CD8-positive, alpha-beta memory T cell (primary cell): Measurements from ENCODE around the gene RGS7. TPM values are rescaled to one million over a fixed set of nuclear protein-coding genes. Genes with fewer than 3 reads are reported as not detected.

Source experiments
- CTCF ChIA-PET: fragments of 350-600 bp; sonication (Branson Sonifier 250); formaldehyde crosslinking; loops from one replicate; lab custom pipeline; 2021; ENCODE audit warnings: antibody characterized with exemption; lab: Charles Lee
- POLR2A ChIA-PET: fragments of 350-600 bp; sonication (Branson Sonifier 250); formaldehyde crosslinking; loops from one replicate; lab custom pipeline; 2021; ENCODE audit warnings: antibody characterized with exemption; lab: Charles Lee
- DNase-seq, 5 donors: peaks; one replicate each; pipeline versions ENCODE4 v3.0.0 to v3.0.0-alpha.2; 2020 to 2022; ENCODE audit warnings: mixed read lengths in 1 of 5
- H3K27ac ChIP-seq: one replicate; pipeline ENCODE4 v1.7.0; 2013; ENCODE audit warnings: low read depth, mild to moderate bottlenecking, low read length, moderate library complexity
- H3K27me3 ChIP-seq: 2 replicates; pipeline ENCODE4 v1.7.0; 2013; ENCODE audit warnings: low read length, mild to moderate bottlenecking; ENCODE audit not compliant: insufficient read depth, poor library complexity, severe bottlenecking
- H3K36me3 ChIP-seq: 2 replicates; pipeline ENCODE4 v1.7.0; 2013; ENCODE audit warnings: mild to moderate bottlenecking, low read length, moderate library complexity; ENCODE audit not compliant: insufficient read depth
- H3K4me1 ChIP-seq: 2 replicates; pipeline ENCODE4 v1.7.0; 2013; ENCODE audit warnings: mild to moderate bottlenecking, low read length, moderate library complexity; ENCODE audit not compliant: insufficient read depth
- H3K4me3 ChIP-seq: 2 replicates; pipeline ENCODE4 v1.7.0; 2013; ENCODE audit warnings: mild to moderate bottlenecking, low read length
- H3K9me3 ChIP-seq: 2 replicates; pipeline ENCODE4 v1.7.0; 2013; ENCODE audit warnings: mild to moderate bottlenecking, low read length
- H3K27ac Mint-ChIP-seq, 8 donors: one replicate each; pipeline ENCODE4 v1.8.0; 2020 to 2021; ENCODE audit warnings: mixed read lengths in 8 of 8, mild to moderate bottlenecking in 6 of 8, inconsistent platforms in 3 of 8, moderate library complexity in 3 of 8
- H3K27me3 Mint-ChIP-seq, 2 donors: one replicate each; pipeline ENCODE4 v1.8.0; 2020 to 2021; ENCODE audit warnings: mixed read lengths in 2 of 2, mild to moderate bottlenecking in 1 of 2, moderate library complexity in 1 of 2
- H3K36me3 Mint-ChIP-seq, 3 donors: one replicate each; pipeline ENCODE4 v1.8.0; 2020 to 2021; ENCODE audit warnings: mixed read lengths in 3 of 3, inconsistent platforms in 1 of 3, mild to moderate bottlenecking in 1 of 3
- H3K4me1 Mint-ChIP-seq, 3 donors: one replicate each; pipeline ENCODE4 v1.8.0; 2020 to 2021; ENCODE audit warnings: mixed read lengths in 3 of 3, inconsistent platforms in 1 of 3, mild to moderate bottlenecking in 1 of 3
- H3K4me3 Mint-ChIP-seq, 7 donors: one replicate each; pipeline ENCODE4 v1.8.0; 2020 to 2021; ENCODE audit warnings: mixed read lengths in 7 of 7, mild to moderate bottlenecking in 6 of 7, moderate library complexity in 4 of 7, inconsistent platforms in 2 of 7
- H3K9me3 Mint-ChIP-seq, 5 donors: one replicate each; pipeline ENCODE4 v1.8.0; 2020 to 2022; ENCODE audit warnings: mixed read lengths in 5 of 5, mild to moderate bottlenecking in 3 of 5, moderate library complexity in 2 of 5, inconsistent platforms in 1 of 5
- polyA plus RNA-seq: library from polyadenylated mRNA; unstranded; fragments of 300-500 nt; fragmentation: Illumina TruSeq; gene quantifications from one replicate; pipeline ENCODE4 v1.2.3, GENCODE V29; 2021
- total RNA-seq, 2 experiments: library from RNA; stranded (reverse); gene quantifications; one replicate each; pipeline ENCODE4 v1.2.3, GENCODE V29; 2021

Gene RGS7
- total and polyA plus RNA-seq, 3 experiments from 2014 or later, result not detected

GRCh38 chr1:240998441-240999015, 358.5 kb downstream of the RGS7 start:
- CTCF ChIA-PET, result no interaction called here
- no peaks in the 10 kb centered on the region for H3K4me1 ChIP-seq

DNA sequence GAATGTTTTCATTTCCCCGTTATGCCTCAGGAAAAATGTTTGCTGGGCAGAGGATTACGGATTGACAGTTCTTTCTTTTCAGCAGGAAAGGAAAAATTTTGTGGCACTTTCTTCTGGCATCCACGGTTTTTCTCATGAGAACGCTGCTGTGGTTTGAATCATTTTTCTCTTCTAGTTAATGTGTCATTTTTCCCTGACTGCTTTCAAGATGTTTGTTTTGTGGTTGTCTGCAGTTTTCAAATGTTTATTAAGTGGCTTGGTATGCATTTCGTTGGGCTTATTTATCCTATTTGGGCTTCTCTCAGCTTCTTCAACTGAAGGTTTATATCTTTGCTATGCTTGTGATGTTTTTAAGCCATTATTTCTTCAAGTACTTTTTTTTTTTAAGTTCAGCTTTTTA, 359.0 kb downstream of the RGS7 start:
- no peaks in the 10 kb centered on the region for H3K9me3 ChIP-seq
- Mint-ChIP-seq H3K4me1 (no peaks in the 10 kb centered on the region), H3K4me3 (no peak overlapping the region), H3K27ac (no peak overlapping the region), H3K36me3 (no peaks in the 10 kb centered on the region), H3K9me3 (peaks cover 0 to 5% (median 2%) of the 10 kb centered on the region in 5 donors), H3K27me3 (no peaks in the 10 kb centered on the region)
- no peak for DNase-seq
- POLR2A ChIA-PET, result no interaction called here
- H3K27me3 ChIP-seq, result no peaks in the 10 kb centered on the region
- no peaks in the 10 kb centered on the region for H3K36me3 ChIP-seq
- no peaks in the 10 kb centered on the region for H3K4me1 ChIP-seq
- CTCF ChIA-PET, result no interaction called here
- H3K27ac ChIP-seq, result no peak overlapping the region
- H3K4me3 ChIP-seq, result no peak overlapping the region

More at GRCh38 chr1:240998441-240999015, 358.5 kb downstream of the RGS7 start:
- no peaks in the 10 kb centered on the region for H3K27me3 ChIP-seq
- no peak overlapping the region for H3K27ac Mint-ChIP-seq
- no peak overlapping the region for H3K4me3 ChIP-seq
- no peak overlapping the region for H3K4me3 Mint-ChIP-seq
- DNase-seq, result no peak
- no peak overlapping the region for H3K27ac ChIP-seq
- POLR2A ChIA-PET, result no interaction called here
- no peaks in the 10 kb centered on the region for H3K27me3 Mint-ChIP-seq
- H3K9me3 ChIP-seq, result no peaks in the 10 kb centered on the region
- H3K36me3 Mint-ChIP-seq, result no peaks in the 10 kb centered on the region
- H3K36me3 ChIP-seq, result no peaks in the 10 kb centered on the region
- peaks cover 0 to 5% (median 2%) of the 10 kb centered on the region in 5 donors for H3K9me3 Mint-ChIP-seq
- no peaks in the 10 kb centered on the region for H3K4me1 Mint-ChIP-seq

GRCh38 chr1:240993004-240993403, 364.0 kb downstream of the RGS7 start:
- no peaks in the 10 kb centered on the region for H3K4me1 Mint-ChIP-seq
- H3K27ac Mint-ChIP-seq, result no peak overlapping the region
- peaks cover 0 to 28% (median 3%) of the 10 kb centered on the region in 5 donors for H3K9me3 Mint-ChIP-seq
- H3K9me3 ChIP-seq, result no peaks in the 10 kb centered on the region
- H3K4me1 ChIP-seq, result no peaks in the 10 kb centered on the region
- DNase-seq, result no peak
- no peaks in the 10 kb centered on the region for H3K36me3 Mint-ChIP-seq
- POLR2A ChIA-PET, result no interaction called here
- H3K36me3 ChIP-seq, result no peaks in the 10 kb centered on the region
- no peaks in the 10 kb centered on the region for H3K27me3 ChIP-seq
- H3K4me3 Mint-ChIP-seq, result no peak overlapping the region
- H3K27ac ChIP-seq, result no peak overlapping the region
- no peaks in the 10 kb centered on the region for H3K27me3 Mint-ChIP-seq
- CTCF ChIA-PET, result no interaction called here
- H3K4me3 ChIP-seq, result no peak overlapping the region

- no peak overlapping the region for H3K27ac Mint-ChIP-seq
- CTCF ChIA-PET, result no interaction called here
- H3K4me1 ChIP-seq, result no peaks in the 10 kb centered on the region
These were observed 365.8 kb downstream of the RGS7 start for GRCh38 chr1:240991230-240991629.

DNA sequence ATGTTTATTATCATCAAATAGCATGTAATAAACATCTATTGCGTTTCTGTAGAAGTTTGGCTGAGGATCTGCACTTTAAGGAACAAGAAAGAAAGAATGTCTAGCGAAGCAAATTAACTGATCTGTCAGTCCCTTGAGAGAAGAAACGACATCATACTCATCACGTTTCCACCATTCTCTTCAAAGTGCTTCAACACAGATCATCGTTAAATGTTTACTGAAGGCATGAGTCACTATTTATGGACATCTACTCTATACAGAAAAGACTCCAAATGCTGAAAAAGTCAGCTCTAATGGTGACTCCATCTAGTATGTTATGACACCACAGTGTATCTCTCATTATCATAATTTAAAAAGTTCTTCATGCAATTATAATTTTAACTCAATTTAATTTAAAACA, 369.1 kb downstream of the RGS7 start:
- peaks cover 0 to 32% (median 5%) of the 10 kb centered on the region in 5 donors for H3K9me3 Mint-ChIP-seq

More at GRCh38 chr1:240991230-240991629, 365.8 kb downstream of the RGS7 start:
- no peaks in the 10 kb centered on the region for H3K36me3 ChIP-seq
- H3K27me3 ChIP-seq, result no peaks in the 10 kb centered on the region
- no peaks in the 10 kb centered on the region for H3K9me3 ChIP-seq
- H3K27ac ChIP-seq, result no peak overlapping the region
- no peak for DNase-seq
- Mint-ChIP-seq H3K27me3 (no peaks in the 10 kb centered on the region), H3K4me1 (no peaks in the 10 kb centered on the region), H3K36me3 (no peaks in the 10 kb centered on the region), H3K4me3 (no peak overlapping the region), H3K9me3 (peaks cover 0 to 28% (median 3%) of the 10 kb centered on the region in 5 donors)
- H3K4me3 ChIP-seq, result no peak overlapping the region
- POLR2A ChIA-PET, result no interaction called here

GRCh38 chr1:240985081-240985480, 371.9 kb downstream of the RGS7 start:
- Mint-ChIP-seq H3K4me1 (no peaks in the 10 kb centered on the region), H3K27me3 (no peaks in the 10 kb centered on the region), H3K9me3 (peaks cover 0 to 16% (median 2%) of the 10 kb centered on the region in 5 donors), H3K27ac (no peak overlapping the region), H3K4me3 (no peak overlapping the region), H3K36me3 (no peaks in the 10 kb centered on the region)
- no peaks in the 10 kb centered on the region for H3K27me3 ChIP-seq
- no peaks in the 10 kb centered on the region for H3K36me3 ChIP-seq
- no peak overlapping the region for H3K4me3 ChIP-seq
- H3K27ac ChIP-seq, result no peak overlapping the region
- ChIA-PET CTCF (no interaction called here), POLR2A (no interaction called here)
- H3K9me3 ChIP-seq, result no peaks in the 10 kb centered on the region
- H3K4me1 ChIP-seq, result no peaks in the 10 kb centered on the region
- DNase-seq, result no peak

More for the DNA sequence above, 369.1 kb downstream of the RGS7 start:
- Histone ChIP-seq H3K36me3 (no peaks in the 10 kb centered on the region), H3K27me3 (no peaks in the 10 kb centered on the region), H3K4me1 (no peaks in the 10 kb centered on the region), H3K4me3 (no peak overlapping the region), H3K27ac (no peak overlapping the region), H3K9me3 (no peaks in the 10 kb centered on the region)
- ChIA-PET CTCF (no interaction called here), POLR2A (no interaction called here)
- DNase-seq, result no peak
- no peaks in the 10 kb centered on the region for H3K27me3 Mint-ChIP-seq
- no peaks in the 10 kb centered on the region for H3K4me1 Mint-ChIP-seq
- H3K36me3 Mint-ChIP-seq, result no peaks in the 10 kb centered on the region
- no peak overlapping the region for H3K27ac Mint-ChIP-seq
- H3K4me3 Mint-ChIP-seq, result no peak overlapping the region

DNA sequence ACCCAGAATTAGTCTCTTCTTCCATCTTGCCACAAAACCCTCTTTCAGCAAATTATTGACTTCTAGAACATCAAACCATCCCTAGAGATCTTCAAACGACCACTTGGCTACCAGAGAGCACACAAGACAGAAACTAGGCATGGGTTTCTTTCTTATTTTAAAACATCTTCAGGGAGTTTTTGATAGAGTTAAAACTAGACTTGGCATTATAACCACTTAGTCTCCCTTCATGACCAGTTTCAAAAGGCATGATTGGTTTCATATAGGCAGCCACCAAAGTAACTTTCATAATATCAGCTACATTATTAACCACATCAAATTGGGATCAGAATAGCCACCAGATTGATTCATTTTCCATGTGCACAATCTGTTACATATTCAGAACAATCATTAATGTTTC, 376.7 kb downstream of the RGS7 start:
- no peak overlapping the region for H3K4me3 ChIP-seq
- H3K36me3 ChIP-seq, result no peaks in the 10 kb centered on the region
- H3K27ac Mint-ChIP-seq, result no peak overlapping the region
- peaks cover 0 to 1% of the 10 kb centered on the region in 2 donors for H3K27me3 Mint-ChIP-seq
- DNase-seq, result no peak
- ChIA-PET CTCF (no interaction called here), POLR2A (no interaction called here)
- no peaks in the 10 kb centered on the region for H3K4me1 Mint-ChIP-seq
- H3K36me3 Mint-ChIP-seq, result no peaks in the 10 kb centered on the region
- no peaks in the 10 kb centered on the region for H3K27me3 ChIP-seq
- H3K27ac ChIP-seq, result no peak overlapping the region
- no peaks in the 10 kb centered on the region for H3K9me3 ChIP-seq
- no peak overlapping the region for H3K4me3 Mint-ChIP-seq
- H3K4me1 ChIP-seq, result no peaks in the 10 kb centered on the region
- peaks cover 0 to 4% (median 0%) of the 10 kb centered on the region in 5 donors for H3K9me3 Mint-ChIP-seq

GRCh38 chr1:240976685-240977084, 380.3 kb downstream of the RGS7 start:
- H3K36me3 ChIP-seq, result no peaks in the 10 kb centered on the region
- Mint-ChIP-seq H3K27me3 (peaks cover 0 to 1% of the 10 kb centered on the region in 2 donors), H3K4me3 (no peak overlapping the region), H3K27ac (no peak overlapping the region), H3K36me3 (no peaks in the 10 kb centered on the region), H3K9me3 (peaks cover 0 to 4% (median 2%) of the 10 kb centered on the region in 5 donors), H3K4me1 (no peaks in the 10 kb centered on the region)
- no peaks in the 10 kb centered on the region for H3K4me1 ChIP-seq
- no peaks in the 10 kb centered on the region for H3K9me3 ChIP-seq
- H3K27me3 ChIP-seq, result no peaks in the 10 kb centered on the region
- H3K27ac ChIP-seq, result no peak overlapping the region
- H3K4me3 ChIP-seq, result no peak overlapping the region
- POLR2A ChIA-PET, result no interaction called here
- CTCF ChIA-PET, result no interaction called here
- DNase-seq, result no peak
